DOHH2 (cell line): ENCODE results near the gene METTL21C.

Experiments
- H3F3A ChIP-seq: fragments of 200-600 bp; sonication (generic), shearing (Covaris generic); 2 replicates; pipeline ENCODE4 v1.6.0; 2016; ENCODE audit warnings: antibody characterized with exemption, mild to moderate bottlenecking; ENCODE audit not compliant: control insufficient read depth, insufficient read depth
- H3K27ac ChIP-seq: fragments of 200-600 bp; sonication (generic); 2 replicates; pipeline ENCODE4 v1.5.1; 2014; ENCODE audit warnings: low read depth, mild to moderate bottlenecking, low read length, moderate library complexity
- H3K27me3 ChIP-seq: fragments of 200-600 bp; sonication (generic); 2 replicates; pipeline ENCODE4 v1.6.1; 2014; ENCODE audit warnings: mild to moderate bottlenecking, low read length, mixed read lengths; ENCODE audit not compliant: control insufficient read depth
- H3K36me3 ChIP-seq: fragments of 200-600 bp; sonication (generic); 2 replicates; pipeline ENCODE4 v1.6.1; 2014; ENCODE audit warnings: mild to moderate bottlenecking, low read length, moderate library complexity, mixed read lengths; ENCODE audit not compliant: control insufficient read depth
- H3K4me1 ChIP-seq: fragments of 200-600 bp; sonication (generic); 2 replicates; pipeline ENCODE4 v1.6.1; 2014; ENCODE audit warnings: mild to moderate bottlenecking, low read length, mixed read lengths; ENCODE audit not compliant: control insufficient read depth
- H3K4me2 ChIP-seq: fragments of 200-600 bp; sonication (generic); 2 replicates; pipeline ENCODE4 v1.6.0; 2014; ENCODE audit warnings: mild to moderate bottlenecking, low read length, moderate library complexity
- H3K4me3 ChIP-seq: fragments of 200-600 bp; sonication (generic); 2 replicates; pipeline ENCODE4 v1.5.1; 2014; ENCODE audit warnings: mild to moderate bottlenecking, low read length, mixed read lengths
- H3K79me2 ChIP-seq: fragments of 200-600 bp; sonication (generic); 2 replicates; pipeline ENCODE4 v1.6.1; 2014; ENCODE audit warnings: mild to moderate bottlenecking, low read length, mixed read lengths; ENCODE audit not compliant: control insufficient read depth
- H3K9me2 ChIP-seq: fragments of 200-600 bp; sonication (generic); replicated peaks from 2 replicates; pipeline ENCODE4 v1.6.1; 2014; ENCODE audit warnings: mild to moderate bottlenecking, low read length, mixed read lengths; ENCODE audit not compliant: control insufficient read depth
- H3K9me3 ChIP-seq: fragments of 200-600 bp; sonication (generic); 2 replicates; pipeline ENCODE4 v1.6.1; 2014; ENCODE audit warnings: antibody characterized with exemption, low read length, mixed read lengths; ENCODE audit not compliant: control insufficient read depth, insufficient read depth
- H4K20me1 ChIP-seq: fragments of 200-600 bp; sonication (generic); 2 replicates; pipeline ENCODE4 v1.6.0; 2014; ENCODE audit warnings: low read depth, mild to moderate bottlenecking, antibody characterized with exemption, low read length, moderate library complexity; ENCODE audit not compliant: control insufficient read depth, insufficient read depth
- CTCF ChIP-seq: fragments of 200-600 bp; sonication (generic); IDR thresholded peaks from one replicate; pipeline ENCODE4 v1.5.1; 2014; ENCODE audit warnings: antibody characterized with exemption, mild to moderate bottlenecking, low read depth, low read length; ENCODE audit not compliant: poor library complexity, severe bottlenecking
- EZH2phosphoT487 ChIP-seq: fragments of 200-600 bp; sonication (generic); IDR thresholded peaks from 2 replicates; pipeline ENCODE4 v1.6.1; 2017; ENCODE audit warnings: borderline replicate concordance, mild to moderate bottlenecking, antibody characterized with exemption, low read length, moderate library complexity, mixed read lengths

The METTL21C gene

GRCh38 chr13:102700088-102701031 is 5.5 kb upstream of the METTL21C start:
- H3K4me3 ChIP-seq: no peak overlapping the region

GRCh38 chr13:102699504-102699903 is 4.7 kb upstream of the METTL21C start:
- Histone ChIP-seq H3K9me3 (no peaks in the 10 kb centered on the region), H3K4me2 (no peak overlapping the region), H3K4me3 (no peak overlapping the region), H3K4me1 (no peaks in the 10 kb centered on the region), H3K27ac (no peak overlapping the region), H3K36me3 (no peaks in the 10 kb centered on the region), H3F3A (no peaks in the 10 kb centered on the region), H3K79me2 (no peaks in the 10 kb centered on the region), H3K27me3 (peaks cover 2% of the 10 kb centered on the region; the same call in 1 of the 2 replicates), H4K20me1 (no peaks in the 10 kb centered on the region), H3K9me2 (no peaks in the 10 kb centered on the region)
- TF ChIP-seq CTCF (no peak), EZH2phosphoT487 (no peak)

More at GRCh38 chr13:102700088-102701031, 5.5 kb upstream of the METTL21C start:
- TF ChIP-seq EZH2phosphoT487 (no peak), CTCF (no peak)
- Histone ChIP-seq H3K27me3 (no peaks in the 10 kb centered on the region), H3K4me1 (no peaks in the 10 kb centered on the region), H3F3A (no peaks in the 10 kb centered on the region), H4K20me1 (no peaks in the 10 kb centered on the region), H3K9me2 (no peaks in the 10 kb centered on the region), H3K4me2 (no peak overlapping the region), H3K27ac (no peak overlapping the region), H3K36me3 (no peaks in the 10 kb centered on the region), H3K79me2 (no peaks in the 10 kb centered on the region), H3K9me3 (no peaks in the 10 kb centered on the region)

GRCh38 chr13:102698649-102698980 is 3.8 kb upstream of the METTL21C start:
- Histone ChIP-seq H3F3A (no peaks in the 10 kb centered on the region), H4K20me1 (no peaks in the 10 kb centered on the region), H3K9me2 (no peaks in the 10 kb centered on the region), H3K4me3 (no peak overlapping the region), H3K9me3 (no peaks in the 10 kb centered on the region), H3K4me1 (no peaks in the 10 kb centered on the region), H3K4me2 (no peak overlapping the region), H3K79me2 (no peaks in the 10 kb centered on the region), H3K27ac (no peak overlapping the region), H3K36me3 (no peaks in the 10 kb centered on the region), H3K27me3 (peaks cover 4% of the 10 kb centered on the region; the same call in 1 of the 2 replicates)
- no peak for TF ChIP-seq CTCF
- no peak for TF ChIP-seq EZH2phosphoT487
